GM12873 (cell line): ENCODE data around the gene RDH13.

ENCODE experiments used
- CTCF ChIP-seq: IDR thresholded peaks from 2 replicates; pipeline ENCODE4 v1.5.1; 2012; ENCODE audit warnings: low read depth, mild to moderate bottlenecking, moderate library complexity, low read length, control low read depth; ENCODE audit not compliant: insufficient read depth; ENCODE audit errors: missing control alignments

RDH13 gene

GRCh38 chr19:55032170-55032800 lies 30.7 kb downstream of the RDH13 start:
- no peak for TF ChIP-seq CTCF

- no peak for TF ChIP-seq CTCF
Measured at GRCh38 chr19:55031178-55031577, 31.8 kb downstream of the RDH13 start.

GRCh38 chr19:55028757-55029156 lies 34.2 kb downstream of the RDH13 start:
- no peak for TF ChIP-seq CTCF

DNA sequence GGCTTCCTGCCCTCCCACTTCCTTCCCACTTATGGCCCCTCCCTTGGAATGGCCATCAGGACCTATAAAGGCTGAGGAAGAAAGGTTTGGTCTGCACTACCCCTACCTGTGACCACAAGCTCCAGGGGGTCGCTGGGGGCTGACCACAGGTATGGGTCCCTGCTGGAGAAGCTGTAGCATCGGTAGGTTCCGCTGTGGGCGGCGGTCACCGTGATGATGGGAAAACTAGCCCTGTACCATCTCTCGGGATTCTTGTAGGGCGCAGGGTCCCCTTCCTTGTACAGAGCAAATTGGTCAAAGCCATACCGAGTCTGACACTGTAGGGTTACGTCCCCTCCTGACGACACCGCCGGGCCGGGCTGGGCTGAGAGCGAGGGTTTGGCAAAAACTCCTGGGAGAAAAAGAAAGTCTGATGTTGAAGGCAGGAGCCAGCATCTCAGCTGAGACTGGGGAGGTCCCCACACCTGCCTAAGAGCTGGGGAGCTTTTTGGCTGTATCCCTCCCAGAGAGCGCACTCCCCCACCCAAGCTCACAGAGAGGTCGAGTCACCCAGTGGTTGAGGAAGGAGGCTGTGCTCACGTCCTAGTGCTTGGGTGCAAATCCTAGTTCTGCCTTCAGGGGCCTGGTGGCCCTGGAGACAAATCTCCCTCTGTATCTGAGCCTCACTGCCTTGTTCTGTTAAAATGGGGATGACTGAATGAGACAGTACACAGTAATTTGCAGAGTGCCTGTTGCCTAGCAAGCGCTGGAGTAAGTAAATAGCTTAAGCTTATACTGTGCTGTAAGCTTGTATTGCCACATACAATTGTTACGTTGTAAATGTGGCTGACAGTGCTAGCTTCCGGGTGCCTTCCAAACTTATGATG lies 35.2 kb downstream of the RDH13 start:
- TF ChIP-seq CTCF, result no peak

DNA sequence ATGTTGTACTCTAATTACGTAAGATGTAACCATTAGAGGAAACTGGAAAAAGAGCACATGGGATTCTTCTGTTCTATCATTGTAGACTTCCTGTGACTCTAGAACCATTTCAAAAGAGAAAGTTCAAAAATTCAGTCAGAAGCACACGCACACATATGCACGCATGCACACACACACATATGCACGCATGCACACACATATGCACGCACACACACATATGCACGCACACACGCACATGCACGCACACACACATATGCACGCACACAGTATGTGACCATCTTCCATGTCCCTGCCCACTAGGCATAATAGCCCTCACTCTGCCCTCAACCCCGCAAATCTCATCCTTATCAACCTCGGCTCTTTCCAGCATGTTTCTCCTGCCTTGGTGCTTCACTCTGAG lies 38.8 kb downstream of the RDH13 start:
- no peak for TF ChIP-seq CTCF

- no peak for TF ChIP-seq CTCF
Measured at GRCh38 chr19:55018633-55019032, 44.3 kb downstream of the RDH13 start.

DNA sequence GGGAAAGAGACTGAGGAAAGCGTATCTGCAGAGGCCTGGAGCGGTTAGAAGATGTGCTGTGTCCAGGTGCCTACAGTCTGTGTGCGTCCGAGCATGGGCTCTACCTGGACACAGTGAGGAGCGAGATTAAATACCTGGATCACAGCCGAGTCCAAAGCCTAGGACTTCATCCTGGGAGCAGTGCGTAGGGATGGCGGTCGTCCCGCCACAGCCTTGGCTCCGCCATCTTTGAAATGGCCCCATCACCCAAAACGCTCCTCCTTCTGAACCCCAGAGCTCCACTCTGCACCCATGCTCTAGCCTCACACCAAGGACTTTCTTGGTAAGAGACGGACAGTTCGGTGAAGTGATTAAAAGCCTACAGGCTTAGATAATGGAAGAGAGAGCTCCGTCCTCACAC lies 44.7 kb downstream of the RDH13 start:
- no peak for TF ChIP-seq CTCF
